Activated CD4-positive, alpha-beta T cell treated with anti-CD3 and anti-CD28 coated beads, Interleukin-2, amount 10 ng/mL, durations not matched to agents 7 days and 5 days (primary cell): ENCODE measurements around the gene POC1B. TPM values are rescaled to one million over a fixed set of nuclear protein-coding genes. Genes with fewer than 3 reads are reported as not detected.
A peak's percentile ranks its signal among the peaks of the same experiment; 100 is the strongest.

ENCODE experiments used
- CTCF ChIA-PET: fragments of 350-600 bp; sonication (Branson Sonifier 250); formaldehyde crosslinking; loops from one replicate; lab custom pipeline; 2021; ENCODE audit warnings: antibody characterized with exemption; lab: Charles Lee
- POLR2A ChIA-PET: fragments of 350-600 bp; sonication (Branson Sonifier 250); formaldehyde crosslinking; loops from one replicate; lab custom pipeline; 2021; ENCODE audit warnings: antibody characterized with exemption; lab: Charles Lee
- DNase-seq: peaks from one replicate; pipeline ENCODE4 v3.0.0-alpha.2; 2020
- H3K27ac Mint-ChIP-seq: one replicate; pipeline ENCODE4 v1.8.0; 2021; ENCODE audit warnings: mild to moderate bottlenecking, moderate library complexity, mixed read lengths
- H3K27me3 Mint-ChIP-seq: one replicate; pipeline ENCODE4 v1.8.0; 2021; ENCODE audit warnings: mixed read lengths
- H3K36me3 Mint-ChIP-seq: one replicate; pipeline ENCODE4 v1.8.0; 2021; ENCODE audit warnings: low read depth, mixed read lengths
- H3K4me1 Mint-ChIP-seq: one replicate; pipeline ENCODE4 v1.8.0; 2021; ENCODE audit warnings: mixed read lengths
- H3K4me3 Mint-ChIP-seq: one replicate; pipeline ENCODE4 v1.8.0; 2021; ENCODE audit warnings: mild to moderate bottlenecking, moderate library complexity, mixed read lengths
- H3K9me3 Mint-ChIP-seq: one replicate; pipeline ENCODE4 v1.8.0; 2021; ENCODE audit warnings: mixed read lengths
- total RNA-seq, 2 experiments: library from RNA; stranded (reverse); gene quantifications; one replicate each; pipeline ENCODE4 v1.2.3, GENCODE V29; 2021

Gene POC1B
- total RNA-seq, 2 experiments from 2014 or later, result 33.2 to 41.0 TPM

DNA sequence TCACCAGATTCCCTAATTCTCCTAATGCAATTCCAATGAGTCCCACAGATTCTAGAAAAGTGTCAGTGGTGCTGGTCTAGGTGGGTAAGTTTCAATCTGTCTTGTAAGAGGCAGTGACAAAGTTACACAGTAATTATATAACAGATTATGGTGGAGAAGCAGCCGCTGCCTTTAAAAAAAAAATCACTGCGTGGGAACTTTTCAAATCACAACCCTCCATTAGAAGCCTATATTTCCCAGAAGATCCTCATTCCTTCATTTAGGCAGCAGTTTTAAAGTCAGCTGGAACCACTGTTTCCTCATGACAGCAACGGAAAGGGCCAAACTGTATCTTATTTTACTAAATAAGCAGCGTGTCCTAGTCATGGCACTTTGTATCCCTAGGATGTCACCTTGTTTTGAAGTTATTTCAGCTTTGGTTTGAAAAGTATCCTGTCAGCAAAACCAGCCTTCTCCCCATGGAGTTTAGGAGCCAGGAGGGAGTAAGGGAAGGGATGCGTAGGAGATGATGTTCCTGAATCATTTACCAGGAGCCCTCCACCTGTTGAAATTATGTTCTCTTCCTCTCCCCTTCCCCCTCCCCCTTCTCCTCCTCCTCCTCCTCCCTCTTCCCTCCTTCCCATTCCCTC, 145.9 kb downstream of the POC1B start:
- DNase-seq, result no peak
- POLR2A ChIA-PET, result no interaction called here
- H3K4me3 Mint-ChIP-seq, result no peak overlapping the region
- peaks cover 10% of the 10 kb centered on the region for H3K36me3 Mint-ChIP-seq
- H3K9me3 Mint-ChIP-seq, result peaks cover 1% of the 10 kb centered on the region
- CTCF ChIA-PET, result interaction anchor here (1.1 to 1.5 kb wide), 3 partner anchors 17 to 48 kb away, joined by 3 to 5 read pairs (median 3); no protein-coding TSS in a partner anchor
- peaks cover 47% of the 10 kb centered on the region for H3K4me1 Mint-ChIP-seq
- H3K27ac Mint-ChIP-seq, result no peak overlapping the region
- no peaks in the 10 kb centered on the region for H3K27me3 Mint-ChIP-seq

DNA sequence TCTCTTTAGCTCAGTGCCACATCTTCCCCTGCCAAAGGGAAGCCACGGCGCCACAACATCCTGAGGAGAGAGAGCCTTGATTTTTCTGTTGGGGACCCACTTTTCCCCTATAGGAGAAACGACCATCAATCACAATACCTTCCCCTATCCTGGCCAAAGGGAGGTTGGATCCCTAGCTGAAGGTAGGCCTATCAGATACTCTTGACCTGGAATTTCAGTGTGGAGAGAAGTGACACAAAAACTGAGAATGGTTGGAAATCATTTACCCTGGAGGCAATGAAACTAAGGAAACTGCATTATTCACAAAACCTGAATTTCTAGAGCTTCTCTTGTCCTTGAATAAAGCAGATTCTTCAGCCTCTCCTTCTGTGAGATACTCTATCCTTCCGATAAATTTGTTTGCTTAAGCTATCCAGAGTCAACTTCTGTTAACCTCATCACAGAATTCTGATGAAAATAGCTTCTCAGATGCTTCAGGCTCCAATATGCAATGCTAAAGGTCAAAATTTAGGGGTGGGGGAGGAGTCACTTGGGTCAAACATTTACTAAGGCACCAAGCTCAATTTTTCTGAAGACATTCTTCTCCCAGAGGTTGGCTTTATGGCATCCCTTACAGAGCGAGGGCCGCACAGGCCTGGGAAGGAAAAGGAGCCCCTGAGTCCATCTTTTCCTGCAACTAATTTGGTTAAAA, 146.6 kb downstream of the POC1B start:
- Mint-ChIP-seq H3K4me1 (peaks cover 40% of the 10 kb centered on the region), H3K27me3 (no peaks in the 10 kb centered on the region), H3K27ac (no peak overlapping the region), H3K36me3 (peaks cover 10% of the 10 kb centered on the region), H3K9me3 (peaks cover 1% of the 10 kb centered on the region), H3K4me3 (no peak overlapping the region)
- POLR2A ChIA-PET, result no interaction called here
- DNase-seq, result no peak
- CTCF ChIA-PET, result interaction anchor here (1.0 to 1.5 kb wide), 4 partner anchors 10 to 49 kb away, joined by 3 to 5 read pairs (median 4); no protein-coding TSS in a partner anchor

DNA sequence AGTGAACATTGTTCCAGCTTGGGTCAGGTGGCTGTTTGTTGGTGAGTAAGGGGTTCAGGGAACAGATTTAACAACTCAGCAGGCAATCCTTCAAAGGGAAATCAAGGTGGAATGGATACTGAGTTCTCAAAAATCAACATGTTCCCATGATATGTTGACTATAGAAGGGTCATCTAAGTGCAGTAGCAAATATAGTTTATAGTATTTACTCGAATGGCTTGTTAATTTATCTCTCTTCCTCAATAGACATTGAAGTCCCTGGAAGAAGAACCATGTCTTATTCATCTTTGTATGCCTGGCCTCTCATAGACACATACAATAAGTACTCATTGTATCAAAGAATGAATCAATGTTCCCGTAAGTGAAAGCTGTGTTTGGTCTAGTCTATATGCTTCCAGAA, 149.0 kb downstream of the POC1B start:
- no peak overlapping the region for H3K27ac Mint-ChIP-seq
- no peak for DNase-seq
- peaks cover 1% of the 10 kb centered on the region for H3K9me3 Mint-ChIP-seq
- ChIA-PET POLR2A (no interaction called here), CTCF (no interaction called here)
- no peak overlapping the region for H3K4me3 Mint-ChIP-seq
- peaks cover 34% of the 10 kb centered on the region for H3K4me1 Mint-ChIP-seq
- H3K36me3 Mint-ChIP-seq, result peaks cover 13% of the 10 kb centered on the region
- no peaks in the 10 kb centered on the region for H3K27me3 Mint-ChIP-seq

DNA sequence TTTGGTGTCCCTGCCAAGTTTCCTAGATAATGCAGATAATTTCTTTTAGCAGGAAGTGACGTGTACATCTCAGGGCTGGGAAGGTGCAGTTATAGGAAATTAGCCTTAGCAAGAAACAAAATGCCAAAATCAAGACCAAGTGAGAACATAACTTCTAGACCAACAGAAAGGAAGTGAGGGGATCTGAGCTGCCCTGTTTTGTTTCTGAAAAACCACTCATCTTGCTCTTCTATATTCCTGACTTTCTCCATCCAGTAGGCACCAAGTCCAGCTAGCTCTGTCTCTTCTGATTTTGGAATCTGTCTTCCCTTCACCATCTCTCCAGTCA, 149.7 kb downstream of the POC1B start:
- Mint-ChIP-seq H3K27ac (peak overlapping the region; percentile 57), H3K4me1 (peaks cover 35% of the 10 kb centered on the region), H3K9me3 (peaks cover 1% of the 10 kb centered on the region), H3K27me3 (no peaks in the 10 kb centered on the region), H3K4me3 (no peak overlapping the region), H3K36me3 (peaks cover 13% of the 10 kb centered on the region)
- ChIA-PET POLR2A (no interaction called here), CTCF (interaction anchor here (1.6 kb wide), 1 partner anchor 9 kb away, joined by 5 read pairs; no protein-coding TSS in a partner anchor)
- no peak for DNase-seq

DNA sequence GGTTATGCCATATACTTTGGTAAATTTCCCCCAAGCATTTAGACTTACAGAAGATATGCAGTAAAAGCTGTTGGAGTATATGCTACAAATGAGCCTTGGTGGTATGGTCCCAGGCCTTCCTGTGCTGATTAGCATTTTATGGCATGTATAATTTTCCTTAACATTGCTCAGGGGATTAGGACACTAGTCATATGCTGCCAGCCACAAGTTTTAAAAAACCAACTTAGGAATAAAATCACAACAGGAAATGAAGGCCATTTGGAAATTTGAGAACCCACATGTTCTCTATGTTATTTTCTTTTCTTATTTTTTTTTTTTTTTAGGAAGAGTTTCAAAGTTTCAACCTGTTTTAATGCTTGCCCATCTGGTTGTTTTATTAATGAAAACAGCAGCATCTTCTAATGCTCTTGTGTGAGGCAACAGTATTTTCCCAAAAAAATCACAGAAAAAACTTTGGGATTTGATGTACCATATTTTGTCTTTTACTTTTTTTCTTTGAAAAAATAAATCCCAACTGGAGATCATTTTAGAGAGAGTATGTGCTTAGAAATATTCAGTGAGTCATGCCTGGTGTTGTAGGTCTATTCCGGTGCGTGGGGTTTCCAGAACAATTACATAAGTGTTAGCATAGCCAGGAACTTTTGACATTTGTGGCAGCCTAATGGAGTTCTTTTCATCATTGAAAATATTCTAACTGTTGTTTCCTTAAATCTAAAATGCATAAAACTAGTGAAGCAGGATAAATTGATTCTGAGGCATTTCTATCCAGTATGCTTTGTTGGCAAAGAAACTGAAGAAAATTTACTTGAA, 151.9 kb downstream of the POC1B start:
- no peaks in the 10 kb centered on the region for H3K27me3 Mint-ChIP-seq
- peaks cover 13% of the 10 kb centered on the region for H3K36me3 Mint-ChIP-seq
- no peak for DNase-seq
- peaks cover 42% of the 10 kb centered on the region for H3K4me1 Mint-ChIP-seq
- ChIA-PET POLR2A (interaction anchor here (0.5 kb wide), 1 partner anchor 177 kb away, joined by 3 read pairs; no protein-coding TSS in a partner anchor), CTCF (interaction anchor here (0.6 kb wide), 2 partner anchors 23 to 159 kb away, joined by 3 read pairs; no protein-coding TSS in a partner anchor)
- H3K4me3 Mint-ChIP-seq, result no peak overlapping the region
- H3K27ac Mint-ChIP-seq, result no peak overlapping the region
- no peaks in the 10 kb centered on the region for H3K9me3 Mint-ChIP-seq

DNA sequence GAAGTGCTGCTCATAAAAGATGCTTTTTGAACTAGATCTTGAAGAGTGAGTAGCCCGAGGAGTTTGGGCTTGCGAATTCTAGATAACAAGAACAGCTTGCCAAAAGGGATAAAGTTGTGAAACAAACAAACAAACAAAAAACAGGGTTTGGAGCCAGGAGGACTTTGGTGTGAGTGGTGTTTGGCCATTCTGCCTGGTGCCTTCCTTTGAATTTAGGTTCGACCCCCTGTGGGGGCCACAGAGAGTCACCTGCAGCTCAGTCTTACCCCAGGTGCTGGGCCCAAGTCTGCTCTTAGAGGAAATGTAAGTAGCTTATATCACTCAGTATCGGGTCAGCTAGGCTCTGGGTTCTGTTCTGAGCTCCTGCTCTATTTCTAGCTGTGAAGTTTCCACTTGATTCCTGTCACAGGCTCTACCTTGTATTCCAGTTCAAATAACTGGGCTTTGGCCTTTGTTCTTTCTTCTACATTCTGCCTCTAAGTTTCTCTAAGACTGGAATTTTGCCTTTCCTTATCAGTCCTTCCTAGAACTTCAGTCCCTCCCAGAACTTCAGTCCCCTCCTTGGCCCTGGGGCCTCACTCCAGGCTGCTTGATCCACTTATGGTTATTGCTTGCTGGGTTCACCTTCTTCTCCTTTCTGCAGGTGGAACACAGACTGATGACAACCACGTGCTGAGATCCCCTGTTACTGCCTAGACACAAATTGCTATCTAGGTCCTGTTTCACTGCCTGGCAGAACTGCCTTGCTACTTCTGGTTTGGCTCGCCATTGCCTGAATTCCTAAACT, 153.1 kb downstream of the POC1B start:
- Mint-ChIP-seq H3K27me3 (no peaks in the 10 kb centered on the region), H3K27ac (no peak overlapping the region), H3K4me3 (no peak overlapping the region), H3K9me3 (no peaks in the 10 kb centered on the region), H3K36me3 (peaks cover 11% of the 10 kb centered on the region), H3K4me1 (peaks cover 35% of the 10 kb centered on the region)
- ChIA-PET CTCF (interaction anchor here (1.3 kb wide), 1 partner anchor 10 kb away, joined by 3 read pairs; no protein-coding TSS in a partner anchor), POLR2A (no interaction called here)
- DNase-seq, result no peak

DNA sequence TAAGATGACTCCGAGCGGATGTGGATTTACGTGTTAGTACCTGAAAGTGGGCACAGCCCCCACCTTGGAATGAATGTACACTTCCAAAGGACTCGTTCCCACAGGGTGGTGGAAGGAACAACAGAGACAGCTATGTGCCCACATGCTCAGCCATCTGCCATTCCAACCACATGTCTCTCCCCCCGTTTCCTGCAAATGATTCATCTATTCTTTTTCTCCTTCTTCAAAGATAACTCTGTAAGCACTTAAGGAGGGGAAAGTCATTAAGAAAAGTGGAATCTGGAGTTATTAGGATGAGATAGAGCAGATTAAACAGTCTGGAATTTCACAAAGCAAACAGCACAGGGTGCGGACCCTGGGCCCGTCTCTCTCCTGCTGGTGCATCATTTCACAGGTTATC, 155.0 kb downstream of the POC1B start:
- Mint-ChIP-seq H3K4me1 (peaks cover 20% of the 10 kb centered on the region), H3K4me3 (no peak overlapping the region), H3K36me3 (peaks cover 7% of the 10 kb centered on the region), H3K27me3 (peaks cover 2% of the 10 kb centered on the region), H3K9me3 (no peaks in the 10 kb centered on the region), H3K27ac (no peak overlapping the region)
- ChIA-PET POLR2A (no interaction called here), CTCF (interaction anchor here (0.8 to 1.9 kb wide), 2 partner anchors 12 to 320 kb away, joined by 3 to 7 read pairs; no protein-coding TSS in a partner anchor)
- no peak for DNase-seq

DNA sequence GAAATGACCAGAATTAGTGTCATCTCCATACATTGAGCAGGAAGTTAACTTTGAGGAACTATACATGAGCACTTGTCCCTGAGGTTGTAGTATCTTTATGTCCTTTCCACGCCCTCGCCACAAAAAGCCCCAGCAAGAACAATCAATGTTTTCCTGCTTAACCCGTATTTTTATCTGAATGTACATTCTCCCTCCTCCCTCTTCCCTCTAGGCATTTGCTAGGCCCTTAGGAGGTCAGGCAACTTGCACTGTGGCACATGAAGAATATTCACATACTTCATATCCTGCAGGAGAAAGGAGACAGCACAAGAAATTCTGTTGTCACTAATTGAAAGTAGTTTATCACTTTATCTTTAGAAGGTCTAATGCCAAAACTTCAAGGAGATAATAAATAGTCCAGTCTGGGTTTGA, 155.4 kb downstream of the POC1B start:
- POLR2A ChIA-PET, result no interaction called here
- peaks cover 2% of the 10 kb centered on the region for H3K27me3 Mint-ChIP-seq
- peaks cover 16% of the 10 kb centered on the region for H3K4me1 Mint-ChIP-seq

More for the DNA sequence above, 155.4 kb downstream of the POC1B start:
- DNase-seq, result no peak
- H3K4me3 Mint-ChIP-seq, result no peak overlapping the region
- CTCF ChIA-PET, result interaction anchor here (1.9 kb wide), 1 partner anchor 12 kb away, joined by 7 read pairs; no protein-coding TSS in a partner anchor
- H3K27ac Mint-ChIP-seq, result no peak overlapping the region
- no peaks in the 10 kb centered on the region for H3K9me3 Mint-ChIP-seq
- H3K36me3 Mint-ChIP-seq, result peaks cover 3% of the 10 kb centered on the region

Other genes starting within 250 kb of the POC1B start
- gene DUSP6, start 173.5 kb downstream of the POC1B start, total RNA-seq, result 10 to 100 TPM; 48.2 to 48.5 TPM
- 10 to 100 TPM; 12.2 to 13.3 TPM for gene GALNT4, start 1.3 kb downstream of the POC1B start, total RNA-seq
- gene ATP2B1, start 182.8 kb upstream of the POC1B start, total RNA-seq, result 10 to 100 TPM; 24.2 to 26.6 TPM